Activated CD8-positive, alpha-beta memory T cell treated with anti-CD3 and anti-CD28 coated beads, Interleukin-2, amount 50 U/mL, for 24 hours (primary cell): ENCODE data around the gene UNC119B.
"Not testable (repeated sequence)": the region's sequence is repeated elsewhere in the genome, so short reads cannot be mapped to it uniquely, and the experiment has no call there.

Source experiments
- DNase-seq: peaks from one replicate; pipeline ENCODE4 v3.0.0-alpha.2; 2020; ENCODE audit errors: extremely low read depth

The UNC119B gene

GRCh38 chr12:120719496-120720233 lies 9.4 kb downstream of the UNC119B start:
- DNase-seq = no peak

- DNase-seq = no peak
Observed at GRCh38 chr12:120720234-120720986, 10.2 kb downstream of the UNC119B start.

- DNase-seq = no peak
Observed at GRCh38 chr12:120720987-120721801, 10.9 kb downstream of the UNC119B start.

- DNase-seq = no peak
Observed at GRCh38 chr12:120721866-120722265, 11.6 kb downstream of the UNC119B start.

- DNase-seq = no peak
Observed at GRCh38 chr12:120722784-120723183, 12.5 kb downstream of the UNC119B start.

GRCh38 chr12:120724720-120725119 lies 14.5 kb downstream of the UNC119B start:
- no peak for DNase-seq

GRCh38 chr12:120725151-120725658 lies 14.9 kb downstream of the UNC119B start:
- DNase-seq = no peak

- DNase-seq = peak; percentile 58
Observed at GRCh38 chr12:120725659-120726509, 15.6 kb downstream of the UNC119B start, which contains the start of gene ACADS. TSS of gene ACADS (plus strand) at chr12:120725826. CDS start at chr12:120725886, 60 bp downstream.

GRCh38 chr12:120726510-120726793 lies 16.2 kb downstream of the UNC119B start:
- no peak for DNase-seq

GRCh38 chr12:120726961-120727360 lies 16.7 kb downstream of the UNC119B start:
- DNase-seq = no peak

GRCh38 chr12:120732198-120732597 lies 21.9 kb downstream of the UNC119B start:
- not testable (repeated sequence) for DNase-seq

- DNase-seq = no peak
Observed at GRCh38 chr12:120733574-120733973, 23.3 kb downstream of the UNC119B start.

- no peak for DNase-seq
Observed at GRCh38 chr12:120734210-120734609, 24.0 kb downstream of the UNC119B start.

- DNase-seq = no peak
Observed at GRCh38 chr12:120735181-120735580, 24.9 kb downstream of the UNC119B start.

- no peak for DNase-seq
Observed at GRCh38 chr12:120736404-120737331, 26.4 kb downstream of the UNC119B start.

- DNase-seq = no peak
Observed at GRCh38 chr12:120737557-120738251, 27.4 kb downstream of the UNC119B start.

- no peak for DNase-seq
Observed at GRCh38 chr12:120738252-120739030, 28.2 kb downstream of the UNC119B start.

- no peak for DNase-seq
Observed at GRCh38 chr12:120739031-120739762, 28.9 kb downstream of the UNC119B start.
